HCT116 (cell line): Measurements from ENCODE around the gene BMX. TPM values are rescaled to one million over a fixed set of nuclear protein-coding genes. Genes with fewer than 3 reads are reported as not detected.
A peak's percentile ranks its signal among the peaks of the same experiment; 100 is the strongest.

ENCODE experiments used
- ATAC-seq: fragments of 200-7000 bp; cut with Tn5 transposase; 2 replicates; pipeline ENCODE4 v1.9.1; 2020; ENCODE audit warnings: mild to moderate bottlenecking, moderate library complexity
- BruUV-seq: library from RNA; stranded (reverse); fragments of 400-500 nt; replicated peaks from 2 replicates; lab custom pipeline; 2021; lab: Mats Ljungman, UMichigan
- CTCF ChIA-PET: fragments of 300-600 bp; sonication (Branson Sonifier 250); formaldehyde crosslinking; loops from one replicate; lab custom pipeline; 2021; ENCODE audit warnings: antibody characterized with exemption; lab: Charles Lee
- POLR2A ChIA-PET: fragments of 300-600, 350-600 bp; sonication (Branson Sonifier 250); formaldehyde crosslinking; loops from one replicate; lab custom pipeline; 2021; ENCODE audit warnings: antibody characterized with exemption; lab: Charles Lee
- RAD21 ChIA-PET, 2 experiments: fragments of 300-600 bp; sonication (Branson Sonifier 250); formaldehyde crosslinking; loops; one replicate each; lab custom pipeline; 2023; ENCODE audit warnings: low total read pairs in 2 of 2; ENCODE audit not compliant: uncharacterized antibody in 2 of 2, unreplicated experiment in 2 of 2, low non-redundant PET in 1 of 2; lab: Charles Lee
- DNase-seq: peaks from one replicate; pipeline ENCODE4 v3.0.0-alpha.2; 2010; ENCODE audit warnings: low read depth, low spot score
- H2AFZ ChIP-seq: fragments of 200-600 bp; shearing (Covaris generic), sonication (generic); 2 replicates; pipeline ENCODE4 v1.6.1; 2017; ENCODE audit warnings: low read depth, mixed run types, mixed read lengths, antibody characterized with exemption, low read length; ENCODE audit not compliant: poor library complexity, severe bottlenecking
- H3K27ac ChIP-seq: 2 replicates; pipeline ENCODE4 v1.5.1; 2012; ENCODE audit warnings: low read depth, low read length
- H3K27me3 ChIP-seq: fragments of 200-600 bp; sonication (generic); 2 replicates; pipeline ENCODE4 v1.6.1; 2016; ENCODE audit warnings: mixed run types, low read length, mixed read lengths; ENCODE audit not compliant: insufficient read depth
- H3K36me3 ChIP-seq, 2 experiments: fragments of 200-500 bp in 1 of 2; fragments of 200-600 bp in 1 of 2; sonication (Bioruptor generic) in 1 of 2; sonication (generic) in 1 of 2; 2 replicates each; pipeline versions ENCODE4 v1.5.1 to v1.6.1; 2014 to 2016; ENCODE audit warnings: low read length in 2 of 2, inconsistent platforms in 1 of 2, mixed read lengths in 1 of 2, mixed run types in 1 of 2; ENCODE audit not compliant: insufficient read depth in 2 of 2, control insufficient read depth in 1 of 2
- H3K4me1 ChIP-seq, 2 experiments: fragments of 200-600 bp in 1 of 2; sonication (generic) in 1 of 2; 2 replicates each; pipeline versions ENCODE4 v1.5.1 to v1.6.1; 2012 to 2017; ENCODE audit warnings: low read length in 2 of 2, inconsistent platforms in 1 of 2, mild to moderate bottlenecking in 1 of 2, mixed read lengths in 1 of 2, mixed run types in 1 of 2, moderate library complexity in 1 of 2; ENCODE audit not compliant: insufficient read depth in 2 of 2, control insufficient read depth in 1 of 2
- H3K4me2 ChIP-seq: fragments of 200-600 bp; sonication (generic); 2 replicates; pipeline ENCODE4 v1.6.1; 2017; ENCODE audit warnings: mixed run types, low read length, mixed read lengths
- H3K4me3 ChIP-seq, 2 experiments: fragments of 200-600 bp in 1 of 2; sonication (generic) in 1 of 2; replicated peaks in 1 of 2; 2 replicates each; pipeline ENCODE4 v1.5.1; 2011 to 2016; ENCODE audit warnings: low read length in 2 of 2, control low read depth in 1 of 2, low read depth in 1 of 2, mild to moderate bottlenecking in 1 of 2, mixed read lengths in 1 of 2, mixed run types in 1 of 2
- H3K79me2 ChIP-seq: fragments of 200-600 bp; sonication (generic); 2 replicates; pipeline ENCODE4 v1.6.1; 2017; ENCODE audit warnings: mild to moderate bottlenecking, mixed run types, low read length, moderate library complexity, mixed read lengths; ENCODE audit not compliant: insufficient read depth
- H3K9ac ChIP-seq: fragments of 200-600 bp; sonication (generic); 2 replicates; pipeline ENCODE4 v1.6.1; 2016; ENCODE audit warnings: low read length, mixed read lengths
- H3K9me2 ChIP-seq: fragments of 200-600 bp; sonication (generic), shearing (Covaris generic); 2 replicates; pipeline ENCODE4 v1.6.1; 2017; ENCODE audit warnings: mixed run types, mild to moderate bottlenecking, moderate library complexity; ENCODE audit not compliant: insufficient read depth
- H3K9me3 ChIP-seq, 2 experiments: fragments of 200-500 bp in 1 of 2; fragments of 200-600 bp in 1 of 2; sonication (Bioruptor generic) in 1 of 2; sonication (generic) in 1 of 2; 2 replicates each; pipeline ENCODE4 v1.6.1; 2014 to 2017; ENCODE audit warnings: low read length in 2 of 2, mixed read lengths in 2 of 2, inconsistent platforms in 1 of 2, low read depth in 1 of 2, mild to moderate bottlenecking in 1 of 2, mixed run types in 1 of 2, moderate library complexity in 1 of 2; ENCODE audit not compliant: control insufficient read depth in 1 of 2, insufficient read depth in 1 of 2
- H4K20me1 ChIP-seq: fragments of 200-600 bp; sonication (generic), shearing (Covaris generic); 2 replicates; pipeline ENCODE4 v1.6.1; 2017; ENCODE audit warnings: mixed run types, mild to moderate bottlenecking, moderate library complexity; ENCODE audit not compliant: insufficient read depth
- CTCF ChIP-seq, 3 experiments: fragments of 200-600 bp in 1 of 3; sonication (generic) in 1 of 3; IDR thresholded peaks in 2 of 3; conservative IDR thresholded peaks in 1 of 3; 2 replicates each; pipeline ENCODE4 v1.5.1; 2012 to 2017; ENCODE audit warnings: low read depth in 2 of 3, low read length in 2 of 3, antibody characterized with exemption in 1 of 3, borderline replicate concordance in 1 of 3, control low read depth in 1 of 3, mild to moderate bottlenecking in 1 of 3, mixed read lengths in 1 of 3, mixed run types in 1 of 3, moderate library complexity in 1 of 3; ENCODE audit not compliant: insufficient read depth in 1 of 3
- EGR1 ChIP-seq: IDR thresholded peaks from 2 replicates; pipeline ENCODE4 v1.6.1; 2012; ENCODE audit warnings: low read depth
- JUND ChIP-seq: IDR thresholded peaks from 2 replicates; pipeline ENCODE4 v1.6.1; 2012
- RAD21 ChIP-seq: IDR thresholded peaks from 2 replicates; pipeline ENCODE4 v1.6.1; 2012; ENCODE audit warnings: low read depth, mild to moderate bottlenecking
- intact Hi-C: fragments of 100-400 bp; cut with micrococcal nuclease; formaldehyde crosslinking; loops from 2 replicates; pipeline ENCODE4 v1.10.0; 2022
- total RNA-seq: library from RNA; stranded (reverse); gene quantifications from one replicate; pipeline ENCODE4 v1.2.1, GENCODE V29; 2021; ENCODE audit not compliant: unreplicated experiment
- TF ChIP-seq, protein P1 (sequence below): IDR thresholded peaks from 2 replicates; pipeline ENCODE4 v1.6.1; 2012; ENCODE audit warnings: low read depth
- TF ChIP-seq, protein P2 (sequence below): IDR thresholded peaks from 2 replicates; pipeline ENCODE4 v1.6.1; 2012

Gene BMX
- total RNA-seq, 1 experiment from 2014 or later = not detected

DNA sequence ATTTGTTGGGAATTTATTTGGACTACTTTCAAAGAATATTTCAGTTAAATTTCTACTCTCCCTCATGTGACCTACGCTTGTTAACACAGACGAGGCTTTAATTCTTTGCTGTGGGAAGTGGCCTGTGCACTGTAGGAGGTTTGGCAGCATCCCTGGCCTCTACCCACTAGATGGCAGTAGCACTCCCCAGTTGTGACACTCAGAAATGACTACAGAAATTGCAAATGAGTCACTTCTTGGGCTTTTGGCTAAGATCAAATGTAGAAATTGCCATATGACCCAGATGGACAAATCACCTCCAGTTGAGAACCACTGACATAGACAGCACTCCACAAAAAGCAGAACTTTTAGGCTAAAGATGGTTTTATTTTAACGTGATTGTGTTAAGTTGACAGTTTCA lies 29.6 kb upstream of the BMX start:
- BruUV-seq = no TSS peak
- Histone ChIP-seq H3K27me3 (no peaks in the 10 kb centered on the region), H3K4me3 (no peak overlapping the region), H4K20me1 (no peaks in the 10 kb centered on the region), H3K4me1 (peaks cover 0 to 12% of the 10 kb centered on the region in 2 experiments; a peak in 1 of 4 replicates), H3K36me3 (no peaks in the 10 kb centered on the region), H3K9me2 (no peaks in the 10 kb centered on the region), H2AFZ (no peak overlapping the region), H3K79me2 (no peaks in the 10 kb centered on the region), H3K9ac (no peak overlapping the region), H3K4me2 (no peak overlapping the region), H3K27ac (no peak overlapping the region), H3K9me3 (no peaks in the 10 kb centered on the region)
- DNase-seq (peak; percentile 27), ATAC-seq (peak; percentile 86)
- ChIA-PET RAD21 (no interaction called here), CTCF (interaction anchor here (1.0 to 1.4 kb wide), 4 partner anchors 18 to 121 kb away, joined by 3 to 6 read pairs (median 3); no protein-coding TSS in a partner anchor), POLR2A (no interaction called here)
- intact Hi-C loops = loop anchor here (1.0 to 5.0 kb wide), 2 partner anchors 94 to 169 kb away; no protein-coding TSS in a partner anchor
- TF ChIP-seq JUND (no peak), CTCF (IDR thresholded peaks at IDR 0.05 in 2 of 3, conservative IDR thresholded peaks at IDR 0.05 in 1 of 3; ENCODE audit: borderline replicate concordance in 1 of 3, insufficient read depth in 1 of 3, low read depth in 2 of 3, low read length in 2 of 3) (peak; percentile 46 to 71 (median 71); a peak in 5 of 6 replicates), EGR1 (no peak), RAD21 (peak; percentile 72)
- TF ChIP-seq, protein P1, sequence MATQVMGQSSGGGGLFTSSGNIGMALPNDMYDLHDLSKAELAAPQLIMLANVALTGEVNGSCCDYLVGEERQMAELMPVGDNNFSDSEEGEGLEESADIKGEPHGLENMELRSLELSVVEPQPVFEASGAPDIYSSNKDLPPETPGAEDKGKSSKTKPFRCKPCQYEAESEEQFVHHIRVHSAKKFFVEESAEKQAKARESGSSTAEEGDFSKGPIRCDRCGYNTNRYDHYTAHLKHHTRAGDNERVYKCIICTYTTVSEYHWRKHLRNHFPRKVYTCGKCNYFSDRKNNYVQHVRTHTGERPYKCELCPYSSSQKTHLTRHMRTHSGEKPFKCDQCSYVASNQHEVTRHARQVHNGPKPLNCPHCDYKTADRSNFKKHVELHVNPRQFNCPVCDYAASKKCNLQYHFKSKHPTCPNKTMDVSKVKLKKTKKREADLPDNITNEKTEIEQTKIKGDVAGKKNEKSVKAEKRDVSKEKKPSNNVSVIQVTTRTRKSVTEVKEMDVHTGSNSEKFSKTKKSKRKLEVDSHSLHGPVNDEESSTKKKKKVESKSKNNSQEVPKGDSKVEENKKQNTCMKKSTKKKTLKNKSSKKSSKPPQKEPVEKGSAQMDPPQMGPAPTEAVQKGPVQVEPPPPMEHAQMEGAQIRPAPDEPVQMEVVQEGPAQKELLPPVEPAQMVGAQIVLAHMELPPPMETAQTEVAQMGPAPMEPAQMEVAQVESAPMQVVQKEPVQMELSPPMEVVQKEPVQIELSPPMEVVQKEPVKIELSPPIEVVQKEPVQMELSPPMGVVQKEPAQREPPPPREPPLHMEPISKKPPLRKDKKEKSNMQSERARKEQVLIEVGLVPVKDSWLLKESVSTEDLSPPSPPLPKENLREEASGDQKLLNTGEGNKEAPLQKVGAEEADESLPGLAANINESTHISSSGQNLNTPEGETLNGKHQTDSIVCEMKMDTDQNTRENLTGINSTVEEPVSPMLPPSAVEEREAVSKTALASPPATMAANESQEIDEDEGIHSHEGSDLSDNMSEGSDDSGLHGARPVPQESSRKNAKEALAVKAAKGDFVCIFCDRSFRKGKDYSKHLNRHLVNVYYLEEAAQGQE = no peak
- TF ChIP-seq, protein P2, sequence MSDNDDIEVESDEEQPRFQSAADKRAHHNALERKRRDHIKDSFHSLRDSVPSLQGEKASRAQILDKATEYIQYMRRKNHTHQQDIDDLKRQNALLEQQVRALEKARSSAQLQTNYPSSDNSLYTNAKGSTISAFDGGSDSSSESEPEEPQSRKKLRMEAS = no peak
- TF ChIP-seq, all 23 proteins: peak for 2
